ENCODE results near the gene TMCC1.

TMCC1 gene

DNA sequence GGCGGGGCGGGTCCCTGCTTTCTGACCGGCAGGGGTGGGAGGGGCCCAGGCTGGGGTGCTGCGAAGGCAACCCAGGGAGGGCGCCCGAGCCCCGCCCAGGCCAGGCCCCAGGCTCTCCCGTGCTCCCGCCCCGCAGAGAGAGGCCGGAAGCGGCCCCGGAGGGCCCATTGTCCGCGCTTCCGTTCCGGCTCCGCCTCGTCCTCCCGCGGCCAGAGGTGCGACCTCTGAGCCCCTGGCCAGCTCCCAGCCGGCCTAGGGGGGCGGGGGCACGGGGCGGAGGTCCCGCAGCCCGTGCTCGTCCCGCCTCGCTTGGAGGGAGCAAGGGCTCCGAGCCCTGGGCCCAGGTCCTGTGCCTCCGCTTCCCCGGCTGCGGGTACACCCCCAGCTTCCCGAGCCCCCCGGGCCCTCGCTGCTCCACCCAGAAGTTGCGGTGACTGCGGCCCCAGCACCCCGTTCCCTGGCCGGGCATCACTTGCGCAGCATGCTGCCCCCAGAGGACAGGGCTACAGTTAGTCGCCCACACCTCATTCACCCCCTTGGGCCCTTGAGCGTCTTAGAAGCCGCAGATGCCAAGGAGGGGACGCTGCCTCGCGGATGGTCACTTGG is 266.7 kb downstream of the TMCC1 start:
- TF ChIP-seq, protein P1, sequence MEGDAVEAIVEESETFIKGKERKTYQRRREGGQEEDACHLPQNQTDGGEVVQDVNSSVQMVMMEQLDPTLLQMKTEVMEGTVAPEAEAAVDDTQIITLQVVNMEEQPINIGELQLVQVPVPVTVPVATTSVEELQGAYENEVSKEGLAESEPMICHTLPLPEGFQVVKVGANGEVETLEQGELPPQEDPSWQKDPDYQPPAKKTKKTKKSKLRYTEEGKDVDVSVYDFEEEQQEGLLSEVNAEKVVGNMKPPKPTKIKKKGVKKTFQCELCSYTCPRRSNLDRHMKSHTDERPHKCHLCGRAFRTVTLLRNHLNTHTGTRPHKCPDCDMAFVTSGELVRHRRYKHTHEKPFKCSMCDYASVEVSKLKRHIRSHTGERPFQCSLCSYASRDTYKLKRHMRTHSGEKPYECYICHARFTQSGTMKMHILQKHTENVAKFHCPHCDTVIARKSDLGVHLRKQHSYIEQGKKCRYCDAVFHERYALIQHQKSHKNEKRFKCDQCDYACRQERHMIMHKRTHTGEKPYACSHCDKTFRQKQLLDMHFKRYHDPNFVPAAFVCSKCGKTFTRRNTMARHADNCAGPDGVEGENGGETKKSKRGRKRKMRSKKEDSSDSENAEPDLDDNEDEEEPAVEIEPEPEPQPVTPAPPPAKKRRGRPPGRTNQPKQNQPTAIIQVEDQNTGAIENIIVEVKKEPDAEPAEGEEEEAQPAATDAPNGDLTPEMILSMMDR (conservative IDR thresholded peaks at IDR 0.05): no peak
- H3K27ac ChIP-seq: peak overlapping the region; percentile 46

DNA sequence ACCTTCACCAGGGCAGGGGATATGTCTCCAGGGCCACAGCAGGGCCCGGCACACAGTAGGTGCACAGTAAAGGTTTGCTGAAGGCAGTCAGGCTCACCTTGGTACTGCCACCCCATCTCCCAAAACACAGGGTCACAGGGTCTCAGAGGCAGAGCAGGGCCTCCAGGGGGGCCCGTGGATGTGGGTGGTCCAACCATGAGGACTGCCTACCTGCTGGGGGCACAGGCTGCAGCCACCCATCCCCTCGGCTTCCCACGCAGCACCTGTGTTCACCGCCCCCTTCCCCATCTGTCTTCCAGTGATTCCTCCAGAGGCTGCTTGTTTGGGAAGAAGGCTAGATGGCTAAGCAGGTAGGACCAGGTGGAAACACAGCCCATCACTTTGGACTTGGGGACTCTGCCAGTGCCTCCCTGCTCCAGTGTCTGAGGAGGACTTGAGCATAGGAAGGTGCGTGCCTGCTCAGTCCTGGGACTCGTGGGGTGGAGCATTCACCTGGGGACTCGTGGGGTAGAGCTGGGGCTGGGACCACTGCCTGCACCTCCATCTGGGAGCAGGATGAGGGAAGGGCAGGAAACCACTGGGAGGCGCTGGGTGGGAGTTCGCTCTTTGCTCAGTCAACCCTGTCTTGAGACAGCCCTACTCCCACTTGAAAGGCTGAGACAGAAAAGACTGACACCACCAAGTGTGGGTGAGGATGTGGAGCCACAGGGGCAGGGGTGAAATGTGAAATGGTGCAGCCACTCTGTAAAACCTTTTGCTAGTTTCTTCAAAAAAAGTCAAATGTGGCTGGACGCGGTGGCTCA is 268.2 kb downstream of the TMCC1 start:
- TF ChIP-seq, protein P1 (conservative IDR thresholded peaks at IDR 0.05): no peak
- peak overlapping the region; percentile 46 for H3K27ac ChIP-seq

DNA sequence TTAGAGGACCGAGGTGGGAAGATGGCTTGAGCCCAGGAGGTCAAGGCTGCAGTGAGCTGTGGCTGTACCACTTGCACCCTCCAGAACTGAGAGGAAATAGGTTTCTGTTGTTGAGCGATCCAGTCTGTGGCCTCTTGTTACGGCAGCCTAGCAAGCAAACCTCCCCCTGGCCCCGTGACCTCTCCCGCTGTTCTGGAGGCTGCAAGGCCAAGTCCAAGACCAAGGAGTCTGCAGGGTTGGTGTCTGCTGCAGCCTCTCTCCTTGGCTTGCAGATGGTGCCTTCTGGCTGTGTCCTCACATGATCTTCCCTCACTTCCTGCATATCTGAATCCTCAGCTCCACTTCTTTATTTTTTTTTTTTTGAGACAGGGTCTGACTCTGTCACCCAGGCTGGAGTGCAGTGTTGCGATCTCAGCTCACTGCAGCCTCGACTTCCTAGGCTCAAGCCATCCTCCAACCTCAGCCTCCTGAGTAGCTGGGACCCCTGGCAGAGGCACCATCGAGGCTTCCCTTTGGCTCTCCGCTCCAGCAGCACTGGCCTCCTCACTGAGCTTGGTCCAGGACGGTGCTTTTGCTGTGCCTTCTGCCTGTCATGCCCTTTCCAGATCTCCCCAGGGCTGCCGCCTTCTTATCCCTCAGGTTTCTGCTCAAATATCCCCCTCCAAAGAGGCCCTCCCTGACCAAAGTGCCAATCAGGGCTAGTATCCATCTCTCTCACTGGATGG is 269.0 kb downstream of the TMCC1 start:
- TF ChIP-seq, protein P1 (conservative IDR thresholded peaks at IDR 0.05): no peak
- no peak overlapping the region; the same call in 1 of the 2 replicates for H3K27ac ChIP-seq

DNA sequence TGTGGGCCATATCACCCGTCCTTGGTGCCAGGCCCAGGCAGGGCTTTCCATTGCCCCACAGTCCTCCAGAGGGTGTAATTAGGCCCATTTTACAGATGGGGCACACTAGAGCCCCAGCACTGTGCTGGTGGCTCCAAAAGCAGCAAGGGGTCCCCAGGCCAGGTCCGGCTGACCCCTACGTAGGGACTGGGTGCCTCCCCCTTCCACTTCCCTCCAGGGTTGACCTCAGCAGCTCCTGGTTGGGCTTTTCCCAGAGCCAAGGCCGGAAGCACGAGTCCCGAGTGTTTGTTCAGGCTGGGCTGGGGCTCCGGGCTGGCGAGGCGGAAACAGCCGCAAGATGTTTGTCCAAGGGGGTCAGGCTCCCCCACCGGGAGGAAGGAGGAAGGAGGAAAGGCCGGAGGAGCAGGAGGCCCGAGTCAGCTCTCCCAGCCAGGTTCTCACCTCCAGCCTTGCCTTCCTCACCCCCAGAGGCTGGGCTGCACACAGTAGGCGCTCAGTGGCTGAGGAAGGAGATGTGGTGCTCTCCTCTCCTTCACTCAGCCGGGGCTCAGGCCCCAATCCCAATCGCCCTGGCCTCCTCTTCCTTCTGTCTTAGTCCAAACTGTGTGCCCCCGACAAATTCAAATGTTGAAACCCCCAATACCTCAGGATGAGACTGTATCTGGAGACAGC is 269.9 kb downstream of the TMCC1 start:
- H3K27ac ChIP-seq: no peak overlapping the region
- TF ChIP-seq, protein P1 (conservative IDR thresholded peaks at IDR 0.05): no peak

DNA sequence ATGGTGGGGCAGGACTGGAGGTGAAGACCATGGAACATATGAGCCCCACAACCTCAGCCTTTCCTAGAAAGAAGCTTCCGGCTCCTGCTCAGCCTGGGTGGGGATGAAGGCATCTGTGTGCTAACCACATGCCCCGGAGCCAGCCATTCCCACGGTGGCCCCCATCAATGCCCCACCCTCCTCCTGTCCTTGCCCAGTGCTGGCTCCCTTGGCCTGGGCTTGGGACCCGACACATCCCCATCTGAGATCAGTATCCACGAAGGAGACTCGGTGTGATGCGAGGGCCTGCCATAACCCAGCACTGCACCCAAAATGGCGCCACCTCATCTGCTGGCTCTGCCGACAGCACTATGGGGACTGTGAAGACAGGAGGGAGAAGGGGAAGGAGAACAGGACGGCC is 270.6 kb downstream of the TMCC1 start:
- H3K27ac ChIP-seq: no peak overlapping the region
- TF ChIP-seq, protein P1 (conservative IDR thresholded peaks at IDR 0.05): no peak

DNA sequence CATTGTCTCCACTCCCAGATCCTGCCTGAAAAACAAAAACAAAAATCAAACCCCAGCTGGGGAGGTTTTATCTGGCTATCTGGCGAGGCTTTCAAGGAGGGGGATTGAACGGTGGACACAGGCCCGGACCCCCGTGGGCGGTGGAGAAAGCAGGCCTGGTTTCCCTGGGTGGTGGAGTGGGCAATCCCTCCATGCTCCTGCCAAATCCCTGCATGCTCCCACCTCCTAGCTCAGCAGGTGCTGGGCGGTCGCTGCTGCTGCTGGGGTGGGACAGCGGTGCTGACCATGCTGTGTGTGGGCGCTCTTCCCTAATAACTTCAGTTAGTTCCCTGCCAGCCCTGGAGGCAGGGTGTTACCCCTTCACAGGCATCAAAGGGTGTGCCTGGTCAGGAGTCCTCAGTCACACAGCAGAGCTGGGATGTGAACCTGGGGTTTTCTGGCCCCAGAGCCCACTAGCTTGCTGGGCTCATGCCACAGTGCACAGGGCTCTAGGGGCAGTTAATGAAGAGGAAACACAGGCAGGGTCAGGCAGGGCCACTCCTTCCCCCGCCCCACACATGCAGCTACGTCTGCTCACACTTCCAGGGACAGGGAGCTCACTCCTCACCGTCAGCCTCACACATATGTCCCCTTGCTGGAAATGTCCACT is 271.2 kb downstream of the TMCC1 start:
- no peak overlapping the region for H3K27ac ChIP-seq
- TF ChIP-seq, protein P1 (conservative IDR thresholded peaks at IDR 0.05): no peak
